Panc1 (cell line): ENCODE measurements around the gene KNTC1. TPM values are rescaled to one million over a fixed set of nuclear protein-coding genes. Genes with fewer than 3 reads are reported as not detected.

ENCODE experiments used
- ATAC-seq: fragments of 200-7000 bp; cut with Tn5 transposase; 2 replicates; pipeline ENCODE4 v1.9.1; 2020; ENCODE audit warnings: mild to moderate bottlenecking, moderate library complexity
- BruUV-seq: library from RNA; stranded (reverse); fragments of 400-500 nt; replicated peaks from 2 replicates; lab custom pipeline; 2021; lab: Mats Ljungman, UMichigan
- CTCF ChIA-PET: fragments of 300-600 bp; sonication (Branson Sonifier 250); formaldehyde crosslinking; loops from one replicate; lab custom pipeline; 2022; ENCODE audit warnings: antibody characterized with exemption; lab: Charles Lee
- POLR2A ChIA-PET: fragments of 300-600 bp; sonication (Branson Sonifier 250); formaldehyde crosslinking; loops from one replicate; lab custom pipeline; 2022; ENCODE audit warnings: antibody characterized with exemption; lab: Charles Lee
- DNase-seq: peaks from one replicate; pipeline ENCODE4 v3.0.0-alpha.2; 2010; ENCODE audit warnings: low read depth, low spot score
- H3K27ac ChIP-seq: 2 replicates; pipeline ENCODE4 v1.5.1; 2011; ENCODE audit warnings: mild to moderate bottlenecking, low read length, inconsistent platforms
- H3K27me3 ChIP-seq: fragments of 200-500 bp; sonication (Bioruptor generic); 2 replicates; pipeline ENCODE4 v1.6.0; 2014; ENCODE audit warnings: low read length, inconsistent platforms; ENCODE audit not compliant: control insufficient read depth, insufficient read depth
- H3K36me3 ChIP-seq: fragments of 200-500 bp; sonication (Bioruptor generic); 2 replicates; pipeline ENCODE4 v1.5.1; 2014; ENCODE audit warnings: inconsistent platforms, mild to moderate bottlenecking, low read length, moderate library complexity; ENCODE audit not compliant: control insufficient read depth, insufficient read depth
- H3K4me1 ChIP-seq: 2 replicates; pipeline ENCODE4 v1.5.1; 2011; ENCODE audit warnings: inconsistent platforms, mild to moderate bottlenecking, low read length, moderate library complexity; ENCODE audit not compliant: control insufficient read depth, insufficient read depth
- H3K4me3 ChIP-seq, 2 experiments: 2 replicates each; pipeline ENCODE4 v1.5.1; 2011 to 2012; ENCODE audit warnings: low read depth in 2 of 2, low read length in 2 of 2, mild to moderate bottlenecking in 2 of 2, inconsistent platforms in 1 of 2, moderate library complexity in 1 of 2
- H3K9me3 ChIP-seq: fragments of 200-500 bp; sonication (Bioruptor generic); 2 replicates; pipeline ENCODE4 v1.5.1; 2014; ENCODE audit warnings: low read depth, mild to moderate bottlenecking, inconsistent platforms, low read length, moderate library complexity; ENCODE audit not compliant: control insufficient read depth, insufficient read depth
- CTCF ChIP-seq: fragments of 450-650 bp; IDR thresholded peaks from 2 replicates; pipeline ENCODE4 v1.5.1; 2017; ENCODE audit warnings: mild to moderate bottlenecking
- POLR2AphosphoS5 ChIP-seq: IDR thresholded peaks from 2 replicates; pipeline ENCODE4 v1.6.1; 2012; ENCODE audit warnings: mild to moderate bottlenecking, low read depth, low read length, moderate library complexity
- REST ChIP-seq, 2 experiments: IDR thresholded peaks; 2 replicates each; pipeline ENCODE4 v1.6.1; 2011 to 2012; ENCODE audit warnings: low read depth in 2 of 2, control low read depth in 1 of 2, low read length in 1 of 2, mild to moderate bottlenecking in 1 of 2, moderate library complexity in 1 of 2; ENCODE audit not compliant: insufficient read depth in 1 of 2
- SIN3A ChIP-seq: IDR thresholded peaks from 2 replicates; pipeline ENCODE4 v1.6.1; 2012; ENCODE audit warnings: low read depth, mild to moderate bottlenecking, low read length, moderate library complexity, borderline replicate concordance; ENCODE audit not compliant: insufficient read depth
- TCF7L2 ChIP-seq: IDR thresholded peaks from 2 replicates; pipeline ENCODE4 v1.6.1; 2011; ENCODE audit warnings: mild to moderate bottlenecking, low read depth, low read length, inconsistent platforms
- in situ Hi-C: cut with HindIII; loops from 2 replicates; pipeline ENCODE4 v1.10.0; 2016; ENCODE audit warnings: low sequenced_read_pairs, low pct_unique_long_range_greater_than_20kb
- intact Hi-C: fragments of 100-400 bp; cut with micrococcal nuclease; formaldehyde crosslinking; loops from one replicate; pipeline ENCODE4 v1.10.0; 2022; ENCODE audit not compliant: unreplicated experiment
- total RNA-seq: library from RNA; stranded (reverse); gene quantifications from one replicate; pipeline ENCODE4 v1.2.1, GENCODE V29; 2021; ENCODE audit not compliant: unreplicated experiment

KNTC1 gene
- total RNA-seq, 1 experiment from 2014 or later, result 53.9 TPM

DNA sequence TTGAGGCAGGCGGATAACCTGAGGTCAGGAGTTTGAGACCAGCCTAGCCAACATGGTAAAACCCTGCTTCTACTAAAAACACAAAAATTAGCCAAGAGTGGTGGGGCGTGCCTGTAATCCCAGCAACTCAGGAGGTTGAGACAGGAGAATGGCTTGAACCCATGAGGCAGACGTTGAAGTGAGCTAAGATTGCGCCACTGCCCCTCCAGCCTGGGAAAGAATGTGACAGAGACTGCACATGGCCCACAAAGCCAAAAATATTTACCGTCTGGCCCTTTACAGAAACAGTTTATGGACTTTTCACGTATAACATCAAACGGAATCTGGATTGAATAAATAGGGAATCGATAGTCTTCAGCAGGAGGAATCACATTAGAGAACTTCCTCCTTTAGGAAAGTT lies 3.8 kb upstream of the KNTC1 start:
- in situ Hi-C loops, result no loop called here

GRCh38 chr12:122523846-122524718 lies 3.0 kb upstream of the KNTC1 start:
- ChIA-PET POLR2A (no interaction called here), CTCF (no interaction called here)
- peaks cover 49% of the 10 kb centered on the region for H3K36me3 ChIP-seq

More for the DNA sequence above, 3.8 kb upstream of the KNTC1 start:
- Histone ChIP-seq H3K4me3 (peak overlapping the region; percentile 93 to 100; a peak in 3 of 4 replicates), H3K27me3 (no peaks in the 10 kb centered on the region), H3K27ac (no peak overlapping the region; the same call in 1 of the 2 replicates), H3K4me1 (peaks cover 20% of the 10 kb centered on the region), H3K36me3 (peaks cover 56% of the 10 kb centered on the region), H3K9me3 (no peaks in the 10 kb centered on the region)
- no peak for TF ChIP-seq CTCF
- TF ChIP-seq POLR2AphosphoS5, result no peak
- TF ChIP-seq SIN3A, result no peak
- no peak for TF ChIP-seq TCF7L2
- no peak for TF ChIP-seq REST (IDR thresholded peaks at IDR 0.05; ENCODE audit: insufficient read depth in 1 of 2, low read depth in 2 of 2, low read length in 1 of 2)
- intact Hi-C loops, result no loop called here
- no TSS peak for BruUV-seq
- ChIA-PET POLR2A (no interaction called here), CTCF (no interaction called here)
- ATAC-seq (no peak), DNase-seq (no peak)

More at GRCh38 chr12:122523846-122524718, 3.0 kb upstream of the KNTC1 start:
- Histone ChIP-seq H3K27me3 (no peaks in the 10 kb centered on the region), H3K9me3 (no peaks in the 10 kb centered on the region), H3K27ac (peak overlapping the region; percentile 100), H3K4me3 (peak overlapping the region; percentile 93 to 100), H3K4me1 (peaks cover 23% of the 10 kb centered on the region)
- BruUV-seq, result no TSS peak
- intact Hi-C loops (no loop called here), in situ Hi-C loops (no loop called here)
- no peak for TF ChIP-seq CTCF
- TF ChIP-seq POLR2AphosphoS5, result peak; percentile 60
- ATAC-seq, result no peak
- DNase-seq, result no peak
